ENCODE measurements around the gene BACE2. TPM values are rescaled to one million over a fixed set of nuclear protein-coding genes. Genes with fewer than 3 reads are reported as not detected.

Gene BACE2
- total RNA-seq, 6 experiments from 2014 or later = 4.3 to 7.9 (median 5.4) TPM

DNA sequence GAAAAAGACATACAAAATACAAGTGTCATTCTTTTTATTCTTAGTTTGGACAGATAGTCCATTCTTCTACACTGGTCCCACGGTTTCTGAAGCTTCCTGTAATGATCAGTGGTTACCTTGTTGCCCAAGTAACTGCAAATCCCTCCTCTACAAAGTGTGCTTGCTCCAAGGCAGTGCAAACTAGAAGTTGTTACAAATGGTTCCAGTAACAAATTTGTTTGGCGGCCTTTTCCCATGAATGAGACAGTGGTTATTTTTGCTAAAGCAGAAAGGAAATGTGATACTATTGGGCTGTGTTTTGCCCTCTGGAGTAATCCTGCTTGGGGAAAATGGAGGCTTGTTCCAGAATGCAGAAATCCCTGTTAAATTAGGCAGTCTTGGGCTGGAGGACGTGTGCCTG, 8.9 kb downstream of the BACE2 start:
- DNase-seq = no peak

DNA sequence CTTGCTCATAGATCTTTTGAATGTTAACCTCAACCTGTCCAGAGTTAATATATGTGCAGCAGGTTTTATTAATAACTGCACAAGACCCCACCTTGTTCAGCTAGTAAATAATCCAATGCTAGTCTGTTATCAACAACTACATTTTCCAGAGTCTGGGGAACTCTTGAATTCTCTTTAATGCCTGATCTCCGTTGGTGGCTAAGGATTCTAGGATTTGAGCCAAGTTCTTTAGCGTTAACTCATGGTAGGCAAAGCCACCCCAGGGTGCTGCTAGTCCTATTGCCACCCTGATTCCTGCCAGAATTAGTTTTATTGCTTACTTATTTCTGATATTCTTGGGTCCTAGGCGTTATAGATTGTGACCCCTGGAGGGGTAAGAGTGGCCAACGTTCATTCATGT, 12.8 kb downstream of the BACE2 start:
- no peak overlapping the region for H3K4me3 ChIP-seq
- intact Hi-C loops (cut with DNase I) = no loop called here
- H3K36me3 ChIP-seq = no peaks in the 10 kb centered on the region
- ATAC-seq = no peak
- H3K4me1 ChIP-seq = no peaks in the 10 kb centered on the region
- no peaks in the 10 kb centered on the region for H3K9me3 ChIP-seq
- no peak overlapping the region for H3K27ac ChIP-seq
- no peak for DNase-seq
- no peaks in the 10 kb centered on the region for H3K27me3 ChIP-seq
- 42% methylated on average over 4 of the region's 4 CpGs for WGBS (ENCODE audit: insufficient coverage, low coverage, low lambda C conversion rate, missing lambda C conversion rate)
- no peak for TF ChIP-seq POLR2A (IDR thresholded peaks at IDR 0.05)
- TF ChIP-seq, protein P1, sequence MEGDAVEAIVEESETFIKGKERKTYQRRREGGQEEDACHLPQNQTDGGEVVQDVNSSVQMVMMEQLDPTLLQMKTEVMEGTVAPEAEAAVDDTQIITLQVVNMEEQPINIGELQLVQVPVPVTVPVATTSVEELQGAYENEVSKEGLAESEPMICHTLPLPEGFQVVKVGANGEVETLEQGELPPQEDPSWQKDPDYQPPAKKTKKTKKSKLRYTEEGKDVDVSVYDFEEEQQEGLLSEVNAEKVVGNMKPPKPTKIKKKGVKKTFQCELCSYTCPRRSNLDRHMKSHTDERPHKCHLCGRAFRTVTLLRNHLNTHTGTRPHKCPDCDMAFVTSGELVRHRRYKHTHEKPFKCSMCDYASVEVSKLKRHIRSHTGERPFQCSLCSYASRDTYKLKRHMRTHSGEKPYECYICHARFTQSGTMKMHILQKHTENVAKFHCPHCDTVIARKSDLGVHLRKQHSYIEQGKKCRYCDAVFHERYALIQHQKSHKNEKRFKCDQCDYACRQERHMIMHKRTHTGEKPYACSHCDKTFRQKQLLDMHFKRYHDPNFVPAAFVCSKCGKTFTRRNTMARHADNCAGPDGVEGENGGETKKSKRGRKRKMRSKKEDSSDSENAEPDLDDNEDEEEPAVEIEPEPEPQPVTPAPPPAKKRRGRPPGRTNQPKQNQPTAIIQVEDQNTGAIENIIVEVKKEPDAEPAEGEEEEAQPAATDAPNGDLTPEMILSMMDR (IDR thresholded peaks at IDR 0.05) = no peak

More for the DNA sequence above, 8.9 kb downstream of the BACE2 start:
- H3K4me1 ChIP-seq = no peaks in the 10 kb centered on the region
- intact Hi-C loops (cut with DNase I) = no loop called here
- no peak overlapping the region for H3K27ac ChIP-seq
- WGBS (ENCODE audit: insufficient coverage, low coverage, low lambda C conversion rate, missing lambda C conversion rate) = 48% methylated on average over 3 of the region's 3 CpGs
- TF ChIP-seq, protein P1 (IDR thresholded peaks at IDR 0.05) = no peak
- TF ChIP-seq POLR2A (IDR thresholded peaks at IDR 0.05) = no peak
- H3K36me3 ChIP-seq = no peaks in the 10 kb centered on the region
- ATAC-seq = no peak
- H3K9me3 ChIP-seq = no peaks in the 10 kb centered on the region
- H3K4me3 ChIP-seq = no peak overlapping the region
- no peaks in the 10 kb centered on the region for H3K27me3 ChIP-seq

DNA sequence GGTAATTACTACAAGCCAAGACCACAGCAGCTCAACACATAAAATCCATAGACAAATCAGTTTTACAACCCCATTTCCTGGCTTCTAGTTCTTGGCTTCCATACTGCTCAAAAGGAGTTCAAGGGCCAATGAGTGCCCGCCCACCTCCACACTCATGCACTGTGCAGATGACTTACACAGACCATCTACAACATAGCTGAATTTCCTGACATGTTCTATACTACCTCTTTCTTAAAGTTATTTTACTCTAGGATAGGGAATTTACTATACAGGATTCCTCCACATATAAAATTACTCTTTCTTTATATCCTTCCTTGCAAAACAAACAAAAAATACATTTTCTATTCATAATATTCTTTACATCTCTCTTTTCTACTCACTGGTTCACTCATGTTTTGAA, 14.6 kb downstream of the BACE2 start:
- intact Hi-C loops (cut with DNase I) = no loop called here
- WGBS (ENCODE audit: insufficient coverage, low coverage, low lambda C conversion rate, missing lambda C conversion rate) = 78% methylated on average over 1 of the region's 1 CpG

GRCh38 chr21:41183575-41183974, 15.6 kb downstream of the BACE2 start:
- no peak overlapping the region for H3K27ac ChIP-seq
- H3K27me3 ChIP-seq = no peaks in the 10 kb centered on the region
- H3K9me3 ChIP-seq = no peaks in the 10 kb centered on the region
- no peaks in the 10 kb centered on the region for H3K36me3 ChIP-seq
- DNase-seq (no peak), ATAC-seq (no peak)
- TF ChIP-seq POLR2A (IDR thresholded peaks at IDR 0.05) = no peak
- TF ChIP-seq, protein P1 (IDR thresholded peaks at IDR 0.05) = no peak
- intact Hi-C loops (cut with DNase I) = no loop called here
- H3K4me1 ChIP-seq = no peaks in the 10 kb centered on the region
- WGBS (ENCODE audit: insufficient coverage, low coverage, low lambda C conversion rate, missing lambda C conversion rate) = 49% methylated on average over 4 of the region's 4 CpGs
- H3K4me3 ChIP-seq = no peak overlapping the region

More for the DNA sequence above, 14.6 kb downstream of the BACE2 start:
- H3K27ac ChIP-seq = no peak overlapping the region
- H3K4me3 ChIP-seq = no peak overlapping the region
- H3K27me3 ChIP-seq = no peaks in the 10 kb centered on the region
- H3K4me1 ChIP-seq = no peaks in the 10 kb centered on the region
- no peaks in the 10 kb centered on the region for H3K9me3 ChIP-seq
- ATAC-seq (no peak), DNase-seq (no peak)
- no peaks in the 10 kb centered on the region for H3K36me3 ChIP-seq
- TF ChIP-seq, protein P1 (IDR thresholded peaks at IDR 0.05) = no peak
- TF ChIP-seq POLR2A (IDR thresholded peaks at IDR 0.05) = no peak

- TF ChIP-seq, protein P1 (IDR thresholded peaks at IDR 0.05) = no peak
- TF ChIP-seq POLR2A (IDR thresholded peaks at IDR 0.05) = no peak
- no peak overlapping the region for H3K27ac ChIP-seq
- WGBS (ENCODE audit: insufficient coverage, low coverage, low lambda C conversion rate, missing lambda C conversion rate) = 67% methylated on average over 3 of the region's 6 CpGs
These were observed 17.8 kb downstream of the BACE2 start for GRCh38 chr21:41185802-41186201.

More at GRCh38 chr21:41185802-41186201, 17.8 kb downstream of the BACE2 start:
- Histone ChIP-seq H3K36me3 (no peaks in the 10 kb centered on the region), H3K27me3 (no peaks in the 10 kb centered on the region), H3K4me1 (no peaks in the 10 kb centered on the region), H3K9me3 (no peaks in the 10 kb centered on the region), H3K4me3 (no peak overlapping the region)
- no peak for DNase-seq
- no peak for ATAC-seq
- intact Hi-C loops (cut with DNase I) = no loop called here

Data from right lobe of liver (tissue), 6 donors.